GM18858 (cell line): ENCODE results near the gene TMEM258.

Experiments used
- ATAC-seq: cut with Tn5 transposase; IDR thresholded peaks from one replicate; pipeline ENCODE4 v1.9.1; 2021; ENCODE audit not compliant: unreplicated experiment

Gene TMEM258

DNA sequence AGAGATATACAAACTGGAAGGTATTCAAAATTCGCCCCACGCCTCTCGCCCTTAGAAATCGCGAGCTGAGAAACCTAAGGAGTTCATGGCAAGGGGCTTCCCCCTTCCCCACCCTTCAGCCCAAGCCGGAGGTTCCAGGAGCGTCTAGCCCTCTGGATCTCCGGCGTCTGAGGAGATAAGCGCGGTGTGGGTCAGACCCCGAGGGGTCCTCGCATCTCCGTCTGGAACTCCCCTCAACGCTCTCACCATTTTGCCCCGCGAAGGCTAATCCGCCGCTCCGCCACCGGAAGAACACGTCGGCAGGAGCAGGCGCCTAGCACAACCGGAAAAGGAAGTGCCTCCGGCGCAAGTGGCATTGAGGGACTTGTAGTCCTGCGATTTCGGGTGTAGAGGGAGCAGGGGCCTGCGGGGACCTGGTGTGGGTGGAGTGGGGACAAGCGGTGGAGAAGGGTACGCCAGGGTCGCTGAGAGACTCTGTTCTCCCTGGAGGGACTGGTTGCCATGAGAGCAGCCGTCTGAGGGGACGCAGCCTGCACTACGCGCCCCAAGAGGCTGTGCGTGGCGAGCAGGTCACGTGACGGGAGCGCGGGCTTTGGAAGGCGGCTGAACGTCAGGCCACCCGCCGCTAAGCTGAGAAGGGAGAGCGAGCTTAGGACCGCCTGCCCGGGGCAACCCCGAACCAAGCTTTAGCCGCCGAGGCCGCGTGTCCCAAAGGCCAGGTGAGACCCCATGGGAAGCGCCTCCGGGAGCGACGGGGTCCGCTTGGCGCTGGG lies at the start of gene TMEM258, which contains the start of gene FEN1:
Gene TMEM258, minus strand, starts transcription at position 290 of the 773 bp plus-strand sequence. Its CDS starts 41 bp downstream, at position 249.
Gene FEN1, plus strand, starts transcription at position 602 of the 773 bp plus-strand sequence. CDS start 2,451 bp downstream, outside the sequence.
- ATAC-seq: peak; percentile 56

GRCh38 chr11:61841636-61842527 lies 49.5 kb upstream of the TMEM258 start:
- ATAC-seq: no peak

DNA sequence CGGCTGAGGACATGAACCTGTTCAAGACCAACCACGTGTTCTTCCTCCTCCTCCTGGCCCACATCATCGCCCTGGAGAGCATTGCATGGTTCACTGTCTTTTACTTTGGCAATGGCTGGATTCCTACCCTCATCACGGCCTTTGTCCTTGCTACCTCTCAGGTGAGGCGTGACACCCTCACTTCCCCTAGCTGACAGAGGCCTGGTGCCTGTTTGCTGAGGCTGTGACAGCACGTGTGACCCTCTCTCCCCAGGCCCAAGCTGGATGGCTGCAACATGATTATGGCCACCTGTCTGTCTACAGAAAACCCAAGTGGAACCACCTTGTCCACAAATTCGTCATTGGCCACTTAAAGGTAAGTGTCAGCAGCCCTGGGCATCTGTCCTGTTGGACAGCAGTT lies 48.0 kb upstream of the TMEM258 start:
- no peak for ATAC-seq

DNA sequence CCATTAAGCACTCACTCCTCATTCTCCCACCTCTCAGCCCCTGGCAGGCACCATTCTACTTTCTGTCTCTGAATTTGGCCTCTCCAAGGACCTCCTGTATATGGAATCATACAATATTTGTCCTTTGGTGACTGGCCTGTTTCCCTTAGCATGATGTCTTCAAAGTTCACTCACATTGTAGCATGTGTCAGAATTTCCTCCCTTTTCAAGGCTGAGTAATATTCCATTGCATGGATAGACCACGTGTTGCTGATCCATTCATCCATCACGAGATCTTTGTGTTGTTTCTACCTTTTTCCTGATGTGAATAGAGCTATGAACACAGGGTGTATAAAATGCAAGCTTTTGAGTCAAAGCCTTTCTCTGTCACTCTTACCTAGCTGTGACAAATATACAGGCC lies 47.3 kb upstream of the TMEM258 start:
- ATAC-seq: no peak

GRCh38 chr11:61838921-61839320 lies 46.5 kb upstream of the TMEM258 start:
- no peak for ATAC-seq

- ATAC-seq: no peak
These were observed 46.1 kb upstream of the TMEM258 start for GRCh38 chr11:61838501-61838900.

GRCh38 chr11:61837411-61838005 lies 45.1 kb upstream of the TMEM258 start:
- ATAC-seq: no peak

DNA sequence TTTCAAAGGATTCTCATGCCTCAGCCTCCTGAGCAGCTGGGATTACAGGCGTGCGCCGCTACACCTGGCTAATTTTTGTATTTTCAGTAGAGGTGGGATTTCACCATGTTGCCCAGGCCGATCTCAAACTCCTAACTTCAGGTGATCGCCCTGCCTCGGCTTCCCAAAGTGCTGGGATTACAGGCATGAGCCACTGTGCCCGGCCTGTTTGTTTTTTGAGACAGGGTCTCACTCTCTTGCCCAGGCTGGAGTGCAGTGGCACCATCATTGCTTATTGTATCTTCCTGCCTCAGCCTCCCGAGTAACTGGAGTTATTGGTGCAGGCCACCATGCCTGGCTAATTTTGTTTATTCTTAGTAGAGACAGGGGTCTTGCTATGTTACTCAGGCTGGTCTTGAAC lies 43.8 kb upstream of the TMEM258 start:
- ATAC-seq: no peak

DNA sequence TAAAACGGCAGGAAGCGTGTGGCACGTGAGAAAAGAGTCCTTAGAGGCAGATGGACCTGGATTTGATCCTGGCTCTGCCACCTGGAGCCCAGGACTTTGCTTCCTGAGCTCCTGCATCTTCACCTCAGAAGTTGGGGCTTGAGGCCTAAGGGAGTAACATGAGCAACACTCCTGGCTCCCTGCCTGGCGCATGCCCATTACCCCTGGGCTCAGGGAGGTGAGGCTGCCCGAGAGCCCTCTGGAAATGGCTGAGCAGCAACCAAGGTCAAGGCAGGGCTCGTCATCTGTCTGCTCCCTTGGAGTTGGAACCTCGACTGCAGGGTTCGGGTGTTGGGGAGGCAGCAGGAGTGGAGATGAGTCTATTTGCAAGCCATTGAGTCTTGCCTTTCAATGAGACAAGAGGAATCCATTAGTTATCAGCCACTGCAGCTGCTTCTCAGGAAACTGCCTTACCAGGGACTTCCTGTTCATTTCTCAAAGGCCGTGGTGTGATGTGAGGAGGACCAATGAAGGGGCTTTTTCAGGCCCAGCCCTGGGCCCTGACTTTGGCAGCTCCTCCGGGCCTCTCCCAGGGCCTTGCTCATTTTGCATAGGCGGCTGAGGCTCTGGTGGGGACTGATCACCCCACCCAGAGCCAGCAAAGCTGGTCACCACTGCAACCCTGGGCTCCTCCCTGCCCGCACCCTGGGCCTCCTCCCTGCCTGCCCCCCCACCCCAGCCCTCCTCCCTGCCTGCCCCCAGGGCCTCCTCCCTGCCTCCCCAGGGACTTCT lies 42.1 kb upstream of the TMEM258 start:
- peak; percentile 84 for ATAC-seq

DNA sequence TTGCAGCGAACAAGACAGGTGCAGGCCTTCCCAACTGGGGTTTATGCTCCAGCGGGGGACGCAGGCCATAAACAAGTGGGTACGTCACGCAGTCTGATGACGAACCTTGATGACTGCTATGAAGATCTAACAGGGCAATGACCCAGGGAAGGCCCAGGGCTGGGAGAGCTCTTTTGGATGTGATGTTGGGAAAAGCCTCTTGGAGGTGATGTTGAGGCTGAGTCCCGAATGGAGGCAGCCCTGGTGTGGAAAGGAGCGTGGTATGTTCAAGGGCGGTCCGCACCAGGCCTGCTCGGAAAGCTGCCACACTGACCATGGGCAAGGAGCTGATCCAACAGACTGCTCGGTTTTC lies 41.5 kb upstream of the TMEM258 start:
- ATAC-seq: no peak

DNA sequence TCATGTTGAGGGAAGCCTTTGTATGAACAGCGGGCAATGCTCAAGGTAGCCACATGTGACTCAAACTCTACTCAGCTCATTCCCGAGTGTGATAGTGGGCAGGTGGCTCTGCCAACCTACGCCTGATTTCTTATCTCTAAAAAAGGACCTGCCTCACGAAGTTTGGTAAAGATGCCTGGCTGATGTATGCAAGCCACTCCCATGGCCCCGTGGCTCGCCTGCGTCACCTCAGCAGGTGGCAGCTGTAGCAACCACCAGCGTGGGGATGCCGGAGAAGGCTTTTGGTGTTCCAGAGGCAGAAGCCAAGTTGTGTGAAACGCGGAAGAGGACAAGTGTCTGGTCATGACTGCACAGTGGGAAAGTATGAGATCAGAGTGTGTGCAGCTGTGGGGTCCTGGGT lies 41.1 kb upstream of the TMEM258 start:
- ATAC-seq: no peak

DNA sequence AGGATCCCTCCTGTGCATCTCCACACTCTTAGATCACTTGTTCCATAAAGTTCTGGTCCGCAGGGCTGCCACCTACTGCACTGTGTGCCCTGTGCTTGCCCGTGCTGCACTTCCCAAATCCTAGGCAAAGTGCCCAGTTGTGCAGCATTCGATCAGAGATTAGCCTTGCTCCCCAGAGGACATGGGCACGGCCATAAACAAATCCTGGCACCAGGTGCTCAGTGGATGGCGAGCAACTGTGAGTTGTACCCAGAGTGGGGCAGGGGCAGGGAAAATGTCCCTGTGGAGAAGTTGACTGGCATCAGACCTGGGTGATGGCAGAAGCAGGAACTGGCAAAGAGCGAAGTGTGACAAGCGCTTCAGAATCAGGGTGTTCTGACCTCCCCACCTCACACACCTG lies 40.4 kb upstream of the TMEM258 start:
- no peak for ATAC-seq

DNA sequence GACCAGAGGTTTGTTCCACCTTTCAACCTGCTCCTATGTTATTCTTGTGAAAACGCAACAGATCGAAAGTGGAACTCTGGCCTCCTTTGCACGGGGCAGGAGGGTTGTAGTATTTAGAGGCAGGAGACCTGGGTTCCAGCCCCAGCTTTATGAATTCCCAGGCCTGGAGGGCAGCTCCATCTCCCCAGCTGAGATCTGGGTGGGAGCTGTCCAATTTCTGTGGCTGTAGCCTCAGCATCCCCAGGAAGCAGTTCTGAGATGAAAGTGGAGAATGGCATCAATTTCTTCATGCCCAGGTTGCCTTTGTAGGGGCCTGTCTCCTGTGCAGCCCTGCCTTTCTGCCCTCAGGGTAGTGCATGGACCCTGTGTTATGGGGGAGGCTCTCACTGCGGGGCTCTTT lies 39.8 kb upstream of the TMEM258 start:
- no peak for ATAC-seq

GRCh38 chr11:61830237-61831105 lies 38.1 kb upstream of the TMEM258 start:
- ATAC-seq: no peak

GRCh38 chr11:61829806-61830205 lies 37.4 kb upstream of the TMEM258 start:
- no peak for ATAC-seq

DNA sequence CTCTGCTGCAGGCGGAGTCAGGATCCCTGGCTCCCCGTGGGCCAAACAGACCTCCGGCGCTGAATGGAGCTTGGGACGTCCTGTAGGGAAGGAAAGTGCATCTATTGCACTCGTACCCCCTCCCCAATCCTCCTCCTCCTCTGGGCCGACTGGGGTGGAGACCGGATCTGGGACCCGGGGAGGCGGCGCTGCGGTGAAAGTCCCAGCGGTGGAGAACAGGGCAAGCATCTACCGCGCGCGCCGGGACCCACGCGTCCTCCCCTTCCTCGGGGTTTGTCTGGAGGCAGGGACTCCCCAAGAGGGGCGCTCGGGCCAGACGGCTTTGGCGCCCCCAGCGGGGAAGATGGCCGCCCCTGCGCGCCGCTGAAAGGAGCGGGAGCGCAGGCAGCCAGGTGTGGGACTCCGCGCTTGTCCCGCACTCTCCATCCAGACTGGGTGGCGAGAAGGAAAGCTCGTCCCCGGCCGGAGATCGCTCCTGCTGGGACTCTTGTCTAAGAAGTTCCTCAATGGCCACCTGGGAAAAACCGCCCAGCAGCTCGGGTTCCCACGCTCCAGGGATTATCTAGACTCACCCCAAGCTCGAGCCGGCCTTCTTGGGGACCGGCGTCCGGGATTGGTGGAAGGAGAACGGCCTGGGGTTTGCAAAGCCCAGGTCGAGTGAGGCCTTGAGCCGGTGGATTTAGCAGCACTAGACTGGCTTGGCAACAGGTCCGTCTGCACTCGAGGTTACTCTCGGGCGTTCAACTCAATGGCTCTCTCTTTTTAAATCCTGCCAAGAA lies 36.4 kb upstream of the TMEM258 start:
- ATAC-seq: no peak

- ATAC-seq: no peak
These were observed 35.9 kb upstream of the TMEM258 start for GRCh38 chr11:61828379-61828628.

DNA sequence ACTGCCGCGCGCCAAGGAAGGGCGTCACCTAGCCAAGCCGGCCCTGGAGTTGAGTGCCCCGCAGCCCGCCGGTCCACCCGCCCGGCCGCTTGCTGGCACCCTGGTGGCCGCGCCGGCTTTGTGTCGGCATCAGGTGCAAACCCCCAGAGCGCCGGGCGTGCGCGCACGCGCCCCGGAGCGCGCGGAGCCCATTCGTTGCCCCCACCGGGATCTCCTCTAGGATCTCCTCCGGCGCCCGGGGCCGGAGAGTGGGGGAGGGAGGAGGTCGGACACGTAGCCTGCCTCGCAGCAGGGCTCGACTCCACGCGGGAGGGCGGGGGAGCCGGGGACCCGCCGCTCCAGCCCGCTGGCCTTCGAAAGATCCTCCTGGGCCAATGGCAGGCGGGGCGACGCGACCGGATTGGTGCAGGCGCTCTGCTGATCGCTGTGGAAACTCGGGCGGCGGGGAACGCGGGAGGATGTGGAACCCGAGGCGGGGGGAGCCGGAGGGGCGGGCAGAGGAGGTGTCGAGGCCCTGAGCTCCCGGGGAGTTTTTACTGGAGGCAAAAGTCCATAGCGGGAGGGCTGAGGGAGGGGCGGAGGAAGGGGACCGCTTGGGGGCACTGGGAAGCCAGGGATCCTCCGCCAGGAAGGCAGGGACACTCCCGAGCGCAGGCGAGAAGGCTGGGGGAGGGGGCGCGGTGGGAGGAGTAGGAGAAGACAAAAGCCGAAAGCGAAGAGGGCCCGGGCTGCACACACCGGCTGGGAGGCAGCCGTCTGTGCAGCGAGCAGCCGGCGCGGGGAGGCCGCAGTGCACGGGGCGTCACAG lies 35.4 kb upstream of the TMEM258 start, which contains the start of gene FADS2:
Gene FADS2, plus strand, starts transcription at position 730 of the 808 bp plus-strand sequence. CDS start 91 bp downstream, outside the sequence.
- peak; percentile 61 for ATAC-seq
